GM12864 (cell line): Measurements from ENCODE around the gene TSPOAP1.

Source experiments
- DNase-seq: peaks from one replicate; pipeline ENCODE4 v3.0.0-alpha.2; 2011; ENCODE audit warnings: low read depth
- H3K4me3 ChIP-seq: 2 replicates; pipeline ENCODE4 v1.5.1; 2011; ENCODE audit warnings: mild to moderate bottlenecking, low read depth, low read length, control low read depth
- CTCF ChIP-seq: IDR thresholded peaks from 2 replicates; pipeline ENCODE4 v1.5.1; 2011; ENCODE audit warnings: low read depth, mild to moderate bottlenecking, moderate library complexity, low read length, control low read depth, inconsistent platforms; ENCODE audit errors: missing control alignments

Gene TSPOAP1

GRCh38 chr17:58323366-58324055 is 5.1 kb downstream of the TSPOAP1 start:
- H3K4me3 ChIP-seq: no peak overlapping the region
- no peak for TF ChIP-seq CTCF
- no peak for DNase-seq

GRCh38 chr17:58322581-58323185 is 5.9 kb downstream of the TSPOAP1 start:
- H3K4me3 ChIP-seq: no peak overlapping the region
- DNase-seq: no peak
- TF ChIP-seq CTCF: no peak

- DNase-seq: no peak
- H3K4me3 ChIP-seq: no peak overlapping the region
- TF ChIP-seq CTCF: no peak
Observed at GRCh38 chr17:58321571-58322525, 6.7 kb downstream of the TSPOAP1 start.

- H3K4me3 ChIP-seq: no peak overlapping the region
- TF ChIP-seq CTCF: no peak
- DNase-seq: no peak
Observed at GRCh38 chr17:58320570-58321323, 7.8 kb downstream of the TSPOAP1 start.

GRCh38 chr17:58320163-58320558 is 8.4 kb downstream of the TSPOAP1 start:
- no peak overlapping the region for H3K4me3 ChIP-seq
- TF ChIP-seq CTCF: no peak
- DNase-seq: no peak

- DNase-seq: no peak
- TF ChIP-seq CTCF: no peak
- H3K4me3 ChIP-seq: no peak overlapping the region
Observed at GRCh38 chr17:58319173-58320162, 9.1 kb downstream of the TSPOAP1 start.
